HG03558 (cell line): ENCODE data around the gene TYR.
"Not testable (repeated sequence)": the region's sequence is repeated elsewhere in the genome, so short reads cannot be mapped to it uniquely, and the experiment has no call there.

Experiments
- ATAC-seq: cut with Tn5 transposase; IDR thresholded peaks from one replicate; pipeline ENCODE4 v1.9.1; 2021; ENCODE audit warnings: moderate number of reproducible peaks; ENCODE audit not compliant: unreplicated experiment; ENCODE audit errors: extremely low read depth

The TYR gene

GRCh38 chr11:89177691-89178231 lies at the start of gene TYR:
Gene TYR (plus strand): TSS chr11:89177875. CDS start chr11:89177954, 79 bp downstream.
- ATAC-seq, result no peak

GRCh38 chr11:89136606-89137005 lies 41.1 kb upstream of the TYR start:
- no peak for ATAC-seq

GRCh38 chr11:89147229-89147628 lies 30.4 kb upstream of the TYR start:
- no peak for ATAC-seq

- no peak for ATAC-seq
These were observed 17.7 kb upstream of the TYR start for GRCh38 chr11:89159974-89160373.

GRCh38 chr11:89161949-89162348 lies 15.7 kb upstream of the TYR start:
- ATAC-seq, result no peak

- no peak for ATAC-seq
These were observed 14.0 kb upstream of the TYR start for GRCh38 chr11:89163686-89164085.

- ATAC-seq, result no peak
These were observed 9.3 kb upstream of the TYR start for GRCh38 chr11:89168396-89168795.

- no peak for ATAC-seq
These were observed 1.9 kb upstream of the TYR start for GRCh38 chr11:89175796-89176195.

GRCh38 chr11:89176938-89177337 lies 737 bp upstream of the TYR start:
- ATAC-seq, result no peak

GRCh38 chr11:89181111-89181510 lies 3.4 kb downstream of the TYR start:
- no peak for ATAC-seq

- ATAC-seq, result no peak
These were observed 5.3 kb downstream of the TYR start for GRCh38 chr11:89182773-89183518.

GRCh38 chr11:89184021-89184420 lies 6.3 kb downstream of the TYR start:
- ATAC-seq, result no peak

GRCh38 chr11:89189776-89190175 lies 12.1 kb downstream of the TYR start:
- no peak for ATAC-seq

GRCh38 chr11:89201138-89201537 lies 23.5 kb downstream of the TYR start:
- ATAC-seq, result no peak

GRCh38 chr11:89203814-89204213 lies 26.1 kb downstream of the TYR start:
- ATAC-seq, result no peak

GRCh38 chr11:89205378-89205777 lies 27.7 kb downstream of the TYR start:
- ATAC-seq, result no peak

- no peak for ATAC-seq
These were observed 43.1 kb downstream of the TYR start for GRCh38 chr11:89220684-89221339.

GRCh38 chr11:89235083-89235482 lies 57.4 kb downstream of the TYR start:
- no peak for ATAC-seq

- no peak for ATAC-seq
These were observed 58.3 kb downstream of the TYR start for GRCh38 chr11:89235976-89236375.

GRCh38 chr11:89247007-89247406 lies 69.3 kb downstream of the TYR start:
- ATAC-seq, result not testable (repeated sequence)

GRCh38 chr11:89249196-89249595 lies 71.5 kb downstream of the TYR start:
- ATAC-seq, result no peak

GRCh38 chr11:89261483-89261882 lies 83.8 kb downstream of the TYR start:
- ATAC-seq, result not testable (repeated sequence)
